Nephron (organoid): ENCODE data around the gene INS.

ENCODE experiments used
- H3K27ac Mint-ChIP-seq, 3 experiments: 2 replicates each; pipeline ENCODE4 v1.8.0; 2020; ENCODE audit warnings: mixed read lengths in 3 of 3, mild to moderate bottlenecking in 2 of 3, moderate library complexity in 1 of 3
- H3K27me3 Mint-ChIP-seq: 2 replicates; pipeline ENCODE4 v1.8.0; 2021; ENCODE audit warnings: low read depth, mild to moderate bottlenecking, moderate library complexity, mixed read lengths
- H3K36me3 Mint-ChIP-seq: 2 replicates; pipeline ENCODE4 v1.8.0; 2020; ENCODE audit warnings: low read depth, mixed read lengths
- H3K4me1 Mint-ChIP-seq: 2 replicates; pipeline ENCODE4 v1.8.0; 2020; ENCODE audit warnings: mixed read lengths
- H3K4me3 Mint-ChIP-seq, 3 experiments: 2 replicates each; pipeline ENCODE4 v1.8.0; 2020; ENCODE audit warnings: mild to moderate bottlenecking in 3 of 3, mixed read lengths in 3 of 3, moderate library complexity in 2 of 3
- H3K9me3 Mint-ChIP-seq: 2 replicates; pipeline ENCODE4 v1.8.0; 2020; ENCODE audit warnings: mixed read lengths
- CTCF ChIP-seq, 3 experiments: fragments of 200-600 bp; sonication (generic); IDR thresholded peaks; one replicate each; pipeline ENCODE4 v1.5.0; 2021; ENCODE audit warnings: antibody characterized with exemption in 3 of 3; ENCODE audit not compliant: unreplicated experiment in 3 of 3

Gene INS

GRCh38 chr11:2154889-2155288 is 6.1 kb downstream of the INS start:
- H3K27ac Mint-ChIP-seq, result no peak overlapping the region
- no peaks in the 10 kb centered on the region for H3K36me3 Mint-ChIP-seq

DNA sequence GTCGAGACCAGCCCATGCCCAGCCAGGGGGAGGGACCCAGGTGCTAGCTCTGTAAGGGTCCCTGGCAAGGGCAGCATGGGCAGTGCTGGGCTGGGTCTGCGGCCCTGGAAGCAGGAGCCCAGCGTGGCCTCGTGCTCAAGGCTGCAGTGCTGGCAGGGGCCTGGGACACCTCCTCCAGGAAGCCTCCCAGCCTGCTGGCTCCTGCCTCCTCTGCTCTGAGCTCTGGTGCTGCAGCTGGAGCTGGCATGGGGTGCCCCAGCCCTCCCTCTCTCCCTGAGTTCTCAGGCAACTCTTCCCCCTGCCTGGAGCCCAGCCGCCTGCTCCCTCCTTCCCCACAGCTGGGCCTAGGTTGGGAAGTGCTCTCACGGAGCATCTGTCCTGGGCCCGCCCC is 6.8 kb downstream of the INS start:
- Mint-ChIP-seq H3K9me3 (no peaks in the 10 kb centered on the region), H3K4me1 (peaks cover 30% of the 10 kb centered on the region), H3K27me3 (peaks cover 10% of the 10 kb centered on the region), H3K27ac (no peak overlapping the region), H3K4me3 (no peak overlapping the region), H3K36me3 (no peaks in the 10 kb centered on the region)
- no peak for TF ChIP-seq CTCF (IDR thresholded peaks at IDR 0.05; ENCODE audit: unreplicated experiment in 3 of 3)

More at GRCh38 chr11:2154889-2155288, 6.1 kb downstream of the INS start:
- H3K4me3 Mint-ChIP-seq, result no peak overlapping the region
- peaks cover 24% of the 10 kb centered on the region for H3K4me1 Mint-ChIP-seq
- no peak for TF ChIP-seq CTCF (IDR thresholded peaks at IDR 0.05; ENCODE audit: unreplicated experiment in 3 of 3)
- no peaks in the 10 kb centered on the region for H3K9me3 Mint-ChIP-seq
- H3K27me3 Mint-ChIP-seq, result peaks cover 6% of the 10 kb centered on the region

DNA sequence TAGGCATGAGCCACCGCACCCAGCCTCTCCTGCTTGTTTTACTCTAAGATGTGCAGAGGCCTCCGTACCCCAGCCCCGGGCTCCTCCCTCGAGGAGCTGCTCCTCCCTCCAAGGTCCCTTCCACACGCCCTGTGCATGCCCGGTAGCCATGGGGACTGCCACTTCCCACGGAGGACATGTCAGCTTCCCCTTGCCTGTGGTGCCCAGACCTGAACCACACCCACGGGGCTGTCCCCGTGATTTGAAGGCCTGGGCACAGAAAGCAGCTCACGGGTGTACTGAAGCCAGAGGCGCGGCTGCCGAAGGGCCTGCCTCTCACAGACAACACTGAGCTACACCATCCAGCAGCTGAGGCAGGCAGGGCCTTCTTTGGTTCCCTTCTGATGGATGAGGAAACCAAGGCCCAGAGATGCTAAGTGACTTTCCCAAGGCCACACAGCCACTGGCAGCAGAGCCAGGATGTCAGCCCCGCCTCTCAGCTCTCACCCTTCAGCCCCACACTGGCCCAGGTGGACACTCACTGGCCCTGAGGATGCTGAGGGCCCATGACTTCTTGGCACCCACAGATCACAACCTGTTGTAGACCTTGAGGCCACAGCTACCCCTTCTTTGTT is 7.3 kb downstream of the INS start:
- H3K4me1 Mint-ChIP-seq, result peaks cover 35% of the 10 kb centered on the region
- peaks cover 13% of the 10 kb centered on the region for H3K27me3 Mint-ChIP-seq
- no peaks in the 10 kb centered on the region for H3K36me3 Mint-ChIP-seq
- TF ChIP-seq CTCF (IDR thresholded peaks at IDR 0.05; ENCODE audit: unreplicated experiment in 3 of 3), result no peak
- H3K9me3 Mint-ChIP-seq, result no peaks in the 10 kb centered on the region
- no peak overlapping the region for H3K4me3 Mint-ChIP-seq
- H3K27ac Mint-ChIP-seq, result no peak overlapping the region

DNA sequence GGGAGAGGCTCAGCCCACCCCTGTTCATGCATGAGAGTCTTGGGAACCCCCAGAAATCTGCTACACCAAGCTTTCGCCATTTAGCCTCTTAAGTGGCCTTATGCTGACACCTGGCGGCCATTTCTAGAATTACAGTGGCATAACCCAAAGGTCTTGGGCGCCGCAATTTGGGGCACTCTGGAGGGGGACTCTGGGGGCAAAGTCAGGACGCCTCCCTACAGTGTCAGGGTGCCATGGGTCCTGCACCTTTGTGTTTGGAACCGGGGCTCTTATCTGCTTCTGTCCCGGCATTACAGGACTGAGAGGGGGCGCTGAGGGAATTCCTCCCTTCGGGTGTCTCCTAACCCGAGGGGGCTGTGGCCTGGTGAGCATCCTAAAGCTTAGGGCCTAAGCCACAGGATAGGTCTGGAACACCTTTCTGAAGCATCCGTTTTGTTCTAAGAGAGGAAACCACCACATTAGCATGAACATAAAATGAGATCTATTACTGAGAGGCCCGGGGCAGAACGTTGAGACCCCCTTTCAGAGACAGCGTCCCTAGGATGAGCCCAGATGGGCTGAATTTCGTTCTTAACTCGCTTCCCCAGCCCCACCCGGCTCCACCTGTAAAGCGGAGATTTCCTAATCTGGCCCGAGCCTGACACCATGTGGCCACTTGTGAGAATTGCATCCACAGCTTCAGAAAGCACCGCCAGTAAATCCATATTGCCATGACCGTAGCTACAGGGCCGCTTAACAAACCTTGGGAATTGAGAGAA is 9.3 kb downstream of the INS start:
- Mint-ChIP-seq H3K27me3 (peaks cover 32% of the 10 kb centered on the region), H3K4me3 (peak overlapping the region in 2 of 3 experiments; percentile 33 to 34), H3K36me3 (no peaks in the 10 kb centered on the region), H3K9me3 (no peaks in the 10 kb centered on the region), H3K4me1 (peaks cover 44% of the 10 kb centered on the region), H3K27ac (peak overlapping the region; percentile 59 to 73 (median 73))
- TF ChIP-seq CTCF (IDR thresholded peaks at IDR 0.05; ENCODE audit: unreplicated experiment in 3 of 3), result peak; percentile 63 to 81 (median 71)

DNA sequence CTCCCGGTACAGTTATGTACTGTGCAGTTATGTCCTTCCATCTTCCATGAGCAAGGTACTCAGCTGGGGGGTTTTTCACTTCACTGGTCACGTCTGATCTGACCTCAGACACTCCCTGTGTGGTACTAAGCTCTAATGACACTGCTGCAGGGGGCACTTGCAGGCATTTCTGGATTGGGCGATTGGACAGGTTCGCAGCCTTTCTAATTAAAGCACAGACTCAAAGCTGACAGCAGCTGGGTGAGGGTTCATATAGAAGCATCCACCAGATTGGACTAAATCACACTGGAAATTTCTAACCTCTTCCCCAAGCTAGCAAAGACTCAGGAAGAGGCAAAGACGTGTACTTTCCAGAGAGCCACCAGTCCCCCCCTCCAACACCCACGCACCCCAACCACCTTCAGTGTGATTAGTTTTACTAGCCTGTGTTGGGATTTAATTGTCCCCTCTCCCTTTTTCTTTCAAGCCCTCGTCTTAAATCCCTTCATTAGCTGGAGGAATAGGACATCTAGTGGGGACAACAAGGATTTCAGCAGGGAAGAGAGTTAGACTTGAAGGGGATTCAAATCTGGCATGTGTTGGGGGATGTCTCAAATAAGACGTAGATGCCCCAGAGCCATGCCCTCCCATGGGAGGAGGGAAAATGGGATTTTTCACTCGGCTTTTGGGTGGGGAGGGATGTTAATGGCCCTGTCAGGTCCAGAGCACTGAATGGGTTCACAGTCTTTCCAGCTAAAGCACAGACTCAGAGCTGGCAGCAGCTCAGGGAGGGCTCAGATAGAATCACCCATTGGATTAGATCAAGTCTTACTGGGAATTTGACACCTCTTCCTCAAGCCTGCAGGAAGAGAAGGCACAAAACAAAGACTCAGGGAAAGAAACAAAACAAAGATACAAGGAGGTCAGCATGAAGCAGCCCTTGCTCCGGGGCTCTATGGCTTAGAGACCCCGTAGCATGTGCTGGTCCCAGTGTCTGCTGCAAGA is 10.9 kb downstream of the INS start:
- Mint-ChIP-seq H3K27ac (peak overlapping the region; percentile 59 to 73 (median 73)), H3K27me3 (peaks cover 47% of the 10 kb centered on the region), H3K9me3 (no peaks in the 10 kb centered on the region), H3K4me3 (peak overlapping the region; percentile 55 to 80 (median 57)), H3K36me3 (no peaks in the 10 kb centered on the region), H3K4me1 (peaks cover 52% of the 10 kb centered on the region)
- peak; percentile 67 to 72 (median 69) for TF ChIP-seq CTCF (IDR thresholded peaks at IDR 0.05; ENCODE audit: unreplicated experiment in 3 of 3)
